Activated CD8-positive, alpha-beta memory T cell treated with anti-CD3 and anti-CD28 coated beads for 36 hours (primary cell): ENCODE data around the gene DOK1. TPM values are rescaled to one million over a fixed set of nuclear protein-coding genes. Genes with fewer than 3 reads are reported as not detected.
"Not testable (repeated sequence)": the region's sequence is repeated elsewhere in the genome, so short reads cannot be mapped to it uniquely, and the experiment has no call there.

ENCODE experiments used
- CTCF ChIA-PET: fragments of 350-600 bp; sonication (Branson Sonifier 250); formaldehyde crosslinking; loops from one replicate; lab custom pipeline; 2021; ENCODE audit warnings: antibody characterized with exemption; lab: Charles Lee
- POLR2A ChIA-PET: fragments of 350-600 bp; sonication (Branson Sonifier 250); formaldehyde crosslinking; loops from one replicate; lab custom pipeline; 2021; ENCODE audit warnings: antibody characterized with exemption; lab: Charles Lee
- total RNA-seq, 2 experiments: library from RNA; stranded (reverse); gene quantifications; one replicate each; pipeline ENCODE4 v1.2.3, GENCODE V29; 2021

DOK1 gene
- total RNA-seq, 2 experiments from 2014 or later, result 22.5 to 22.7 TPM

DNA sequence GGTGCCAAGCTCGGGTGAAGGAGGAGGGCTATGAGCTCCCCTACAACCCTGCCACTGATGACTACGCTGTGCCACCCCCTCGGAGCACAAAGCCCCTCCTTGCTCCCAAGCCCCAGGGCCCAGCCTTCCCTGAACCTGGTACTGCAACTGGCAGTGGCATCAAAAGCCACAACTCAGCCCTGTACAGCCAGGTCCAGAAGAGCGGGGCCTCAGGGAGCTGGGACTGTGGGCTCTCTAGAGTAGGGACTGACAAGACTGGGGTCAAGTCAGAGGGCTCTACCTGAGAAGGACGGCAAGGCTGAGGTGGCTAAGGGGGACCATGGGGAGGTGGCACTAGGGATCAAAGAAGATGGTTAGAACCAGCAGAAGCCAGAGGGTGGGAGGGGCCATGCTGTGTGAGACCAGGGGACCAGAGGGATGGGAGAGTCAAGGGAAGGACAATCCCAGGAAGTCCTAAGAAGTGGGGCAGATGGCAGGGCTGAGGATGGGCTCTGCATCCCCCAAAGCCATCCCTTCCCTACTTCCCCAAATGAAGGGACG lies 2.4 kb downstream of the DOK1 start:
- ChIA-PET POLR2A (no interaction called here), CTCF (interaction anchor here (1.4 kb wide), 1 partner anchor 19 kb away, joined by 4 read pairs; no protein-coding TSS in a partner anchor)

- POLR2A ChIA-PET, result no interaction called here
- CTCF ChIA-PET, result interaction anchor here (1.3 to 1.5 kb wide), 3 partner anchors 8 to 27 kb away, joined by 3 to 5 read pairs (median 4); no protein-coding TSS in a partner anchor
These were observed 4.0 kb downstream of the DOK1 start for GRCh38 chr2:74558284-74559230.

DNA sequence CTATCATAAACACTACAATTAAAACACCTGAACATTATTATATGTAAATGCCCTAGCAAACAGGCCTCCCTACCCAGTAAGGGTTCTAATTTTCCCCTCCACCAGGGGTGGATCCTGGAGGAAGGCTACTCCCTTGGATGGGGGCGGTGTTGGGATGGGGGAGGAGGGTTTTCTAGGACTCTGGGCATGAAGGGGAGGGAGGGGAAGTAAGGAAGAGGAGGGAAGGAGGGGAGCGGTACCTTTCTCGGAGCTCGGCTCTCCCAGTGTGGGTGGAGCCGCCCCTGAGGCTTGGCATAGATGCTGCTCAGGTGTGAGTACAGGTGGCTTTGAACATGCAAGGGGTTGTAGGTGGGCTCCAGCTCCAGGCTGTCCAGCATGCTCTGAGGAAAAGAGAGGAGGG lies 5.4 kb downstream of the DOK1 start:
- ChIA-PET POLR2A (no interaction called here), CTCF (no interaction called here)

DNA sequence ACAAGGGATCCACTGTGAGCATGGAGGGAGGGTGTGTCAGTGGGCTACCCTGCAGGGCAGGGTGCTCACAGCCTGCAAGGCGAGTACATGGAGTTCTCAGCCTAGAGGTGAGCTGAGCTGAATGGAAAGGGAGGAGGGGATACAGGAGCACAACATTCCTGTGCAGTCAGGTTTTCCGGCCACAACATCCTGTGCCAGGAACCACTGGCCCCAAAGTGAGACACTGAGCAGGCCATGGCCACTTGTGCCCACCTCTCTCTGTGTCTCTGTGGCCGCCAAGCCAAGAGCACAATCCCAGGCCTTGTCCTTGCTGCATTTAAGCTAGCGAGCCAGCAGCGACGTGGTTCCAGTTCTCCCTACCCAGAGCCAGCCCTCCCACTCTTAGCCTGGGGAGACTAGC lies 6.1 kb downstream of the DOK1 start:
- ChIA-PET POLR2A (no interaction called here), CTCF (no interaction called here)

DNA sequence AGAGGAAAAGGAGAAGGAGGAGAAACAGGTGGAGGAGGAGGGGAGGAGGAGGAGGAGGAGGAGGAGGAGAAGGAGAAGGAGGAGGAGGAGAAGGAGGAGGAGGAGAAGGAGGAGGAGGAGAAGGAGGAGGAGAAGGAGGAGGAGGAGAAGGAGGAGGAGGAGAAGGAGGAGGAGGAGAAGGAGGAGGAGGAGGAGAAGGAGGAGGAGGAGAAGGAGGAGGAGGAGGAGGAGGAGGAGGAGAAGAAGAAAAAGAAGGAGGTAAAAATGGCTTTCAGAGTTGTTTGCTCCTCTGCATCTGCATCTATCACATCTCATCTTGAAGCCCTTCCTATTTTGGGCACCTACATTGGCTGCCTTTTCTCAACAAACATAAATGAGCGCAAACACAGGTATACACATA lies 6.5 kb downstream of the DOK1 start:
- CTCF ChIA-PET, POLR2A ChIA-PET: not testable (repeated sequence)

DNA sequence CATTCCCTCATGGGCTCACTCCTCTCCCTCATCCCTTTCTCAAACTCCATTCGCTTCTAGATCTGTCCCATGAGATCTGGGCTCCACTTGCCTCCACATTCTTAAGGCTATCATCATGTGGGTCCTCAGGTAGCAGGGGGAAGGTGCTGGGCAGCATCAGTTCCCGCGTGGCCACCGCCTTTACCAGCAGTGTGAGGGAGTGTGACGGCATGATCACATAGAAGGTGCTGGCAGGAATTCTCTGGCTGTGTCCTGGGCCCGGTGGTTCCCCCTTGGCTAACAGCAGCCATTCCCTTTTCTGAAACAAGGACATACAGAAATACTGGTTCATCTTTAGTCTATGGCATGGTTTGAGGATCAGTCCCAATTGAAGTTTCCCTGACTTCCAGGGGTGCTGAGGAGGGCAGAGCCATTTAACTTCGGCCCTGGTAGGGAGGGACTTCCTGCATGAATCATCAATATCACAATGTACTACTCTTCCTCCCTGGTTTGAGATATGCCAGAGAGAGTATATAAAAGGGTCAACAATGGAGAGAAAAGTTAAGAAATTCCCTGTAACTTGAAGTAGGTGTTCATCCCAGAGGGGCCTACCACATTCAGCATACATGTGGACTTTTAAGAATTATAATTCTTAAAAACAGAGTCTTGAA lies 7.7 kb downstream of the DOK1 start:
- ChIA-PET CTCF (no interaction called here), POLR2A (no interaction called here)

DNA sequence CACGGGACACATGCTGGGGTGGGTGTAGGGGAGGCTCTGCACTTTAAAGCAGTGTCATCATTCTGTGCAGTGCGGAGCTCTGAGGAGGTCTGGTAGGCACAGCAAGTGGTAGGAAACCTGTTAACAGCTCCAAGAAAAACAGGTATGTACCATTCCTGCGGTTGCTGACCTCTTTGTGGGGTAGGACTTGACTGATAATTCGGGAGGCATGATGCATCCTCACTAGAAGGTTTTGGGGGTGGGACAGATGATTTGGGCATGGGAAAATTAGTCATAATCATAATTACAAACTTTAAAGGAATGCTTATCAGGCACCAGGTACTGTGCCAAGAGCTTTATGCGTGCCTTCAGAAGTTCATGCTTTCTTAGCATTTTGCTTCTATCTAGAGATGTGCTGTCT lies 9.7 kb downstream of the DOK1 start:
- CTCF ChIA-PET, result no interaction called here
- POLR2A ChIA-PET, result no interaction called here

DNA sequence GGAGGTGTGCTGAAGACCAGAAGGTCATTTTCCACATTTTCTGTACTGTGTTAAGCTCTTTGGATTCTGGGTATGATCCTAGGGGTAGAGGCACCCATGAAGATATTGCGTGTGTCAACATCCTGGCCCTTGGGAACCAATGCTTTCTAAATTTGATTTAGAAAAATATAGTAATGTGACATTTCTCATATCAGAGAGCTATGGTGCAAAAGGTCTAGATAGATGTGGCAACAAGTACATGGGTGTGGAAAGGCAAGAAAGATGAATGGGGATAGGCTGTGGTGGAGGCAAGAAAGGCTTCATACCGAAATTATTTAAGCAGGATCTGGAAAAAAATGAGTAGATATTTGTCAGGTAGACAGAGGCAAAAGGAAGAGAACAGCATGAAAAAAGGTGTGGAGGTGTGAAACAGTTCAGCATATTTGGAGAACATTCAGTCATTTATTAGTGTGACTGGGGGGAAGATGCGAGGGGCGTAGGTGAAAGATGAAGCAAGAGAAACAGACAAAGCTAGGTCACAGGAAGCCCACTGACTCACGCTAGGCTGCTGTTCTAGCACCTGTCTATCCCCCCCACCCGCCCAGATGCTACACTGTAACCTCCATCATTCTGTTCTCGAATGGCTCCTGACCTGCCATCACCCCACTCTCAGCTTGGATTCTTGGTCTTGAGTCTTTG lies 11.7 kb downstream of the DOK1 start:
- ChIA-PET CTCF (interaction anchor here (0.7 to 1.4 kb wide), 3 partner anchors 8 to 84 kb away, joined by 3 to 5 read pairs (median 3); partner anchors contain the start of genes CCDC142 and TTC31), POLR2A (interaction anchor here (0.6 kb wide), 1 partner anchor 28 kb away, joined by 3 read pairs; no protein-coding TSS in a partner anchor)

GRCh38 chr2:74566754-74567085 lies 12.2 kb downstream of the DOK1 start:
- POLR2A ChIA-PET, result interaction anchor here (0.6 kb wide), 1 partner anchor 29 kb away, joined by 3 read pairs; no protein-coding TSS in a partner anchor
- CTCF ChIA-PET, result interaction anchor here (0.9 to 1.4 kb wide), 3 partner anchors 8 to 84 kb away, joined by 3 to 5 read pairs (median 3); partner anchors contain the start of genes CCDC142 and TTC31

- POLR2A ChIA-PET, result interaction anchor here (1.6 kb wide), 1 partner anchor 14 kb away, joined by 5 read pairs; the partner anchor contains the start of gene LOXL3
- CTCF ChIA-PET, result interaction anchor here (1.0 kb wide), 1 partner anchor 20 kb away, joined by 3 read pairs; no protein-coding TSS in a partner anchor
These were observed 13.4 kb downstream of the DOK1 start for GRCh38 chr2:74567881-74568280.

- CTCF ChIA-PET, result no interaction called here
- POLR2A ChIA-PET, result interaction anchor here (1.2 kb wide), 1 partner anchor 15 kb away, joined by 3 read pairs; no protein-coding TSS in a partner anchor
These were observed 15.2 kb downstream of the DOK1 start for GRCh38 chr2:74569686-74570085.

DNA sequence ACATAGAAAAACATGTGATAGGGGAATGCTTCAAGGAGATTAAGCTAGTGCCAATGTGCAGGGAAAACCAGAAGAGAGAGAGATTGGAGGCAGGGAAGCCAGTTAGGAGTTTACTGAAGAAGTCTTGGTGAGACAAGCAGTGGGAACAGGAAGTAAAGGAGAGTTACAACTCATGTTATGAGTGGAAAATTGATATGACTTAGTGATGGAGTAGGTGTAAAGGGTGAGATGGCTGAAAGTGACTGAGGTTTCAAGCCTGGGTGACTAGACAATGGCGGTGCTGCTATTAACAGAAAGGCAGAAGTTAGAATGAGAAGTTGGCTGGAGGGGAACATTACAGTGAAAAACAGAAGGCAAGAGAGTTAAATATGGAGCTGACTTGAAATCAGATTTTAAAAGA lies 16.5 kb downstream of the DOK1 start:
- ChIA-PET POLR2A (interaction anchor here (0.7 kb wide), 1 partner anchor 20 kb away, joined by 3 read pairs; no protein-coding TSS in a partner anchor), CTCF (interaction anchor here (0.7 to 1.3 kb wide), 2 partner anchors 14 to 88 kb away, joined by 3 to 4 read pairs; partner anchors contain the start of genes CCDC142 and TTC31)

DNA sequence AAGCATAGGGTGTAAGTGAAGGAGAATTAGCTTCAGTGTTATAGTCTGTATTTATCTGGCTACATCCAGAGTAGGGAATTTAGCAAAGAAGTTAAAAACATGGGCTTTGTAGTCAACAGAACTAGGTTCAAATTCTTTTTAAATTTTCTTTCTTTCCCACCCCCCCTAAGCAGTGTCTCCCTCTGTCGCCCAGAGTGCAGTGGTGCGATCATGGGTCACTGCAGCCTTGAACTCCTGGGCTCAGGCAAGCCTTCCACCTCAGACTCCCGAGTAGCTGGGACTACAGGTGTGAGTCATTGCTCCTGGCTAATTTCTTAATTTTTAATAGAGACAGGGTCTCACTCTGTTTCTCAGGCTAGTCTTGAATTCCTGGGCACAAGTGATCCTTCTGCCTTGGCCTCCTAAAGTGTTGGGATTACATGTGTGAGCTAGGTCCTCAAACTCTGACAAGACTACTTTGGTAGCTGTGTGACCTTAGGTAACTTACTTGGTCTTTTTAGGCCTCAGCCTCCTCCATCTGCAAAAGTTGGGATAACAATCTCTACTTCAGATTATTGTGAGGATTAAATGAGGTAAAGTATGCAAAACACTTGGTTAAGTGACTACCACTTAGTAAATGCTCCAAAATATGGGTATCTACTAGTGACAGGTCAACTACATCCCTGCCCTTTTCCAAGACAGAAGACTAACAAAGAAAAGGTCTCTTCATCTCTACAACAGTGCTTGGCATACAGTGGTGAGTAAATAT lies 17.8 kb downstream of the DOK1 start:
- ChIA-PET CTCF (interaction anchor here (0.7 kb wide), 1 partner anchor 12 kb away, joined by 3 read pairs; no protein-coding TSS in a partner anchor), POLR2A (no interaction called here)

GRCh38 chr2:74573747-74574562 lies 19.4 kb downstream of the DOK1 start:
- ChIA-PET POLR2A (no interaction called here), CTCF (interaction anchor here (1.1 to 2.9 kb wide), 3 partner anchors 15 to 91 kb away, joined by 3 to 6 read pairs (median 3); partner anchors contain the start of genes AUP1, CCDC142, HTRA2 and TTC31)

- ChIA-PET POLR2A (interaction anchor here (0.7 kb wide), 1 partner anchor 46 kb away, joined by 3 read pairs; no protein-coding TSS in a partner anchor), CTCF (interaction anchor here (0.6 to 2.9 kb wide), 4 partner anchors 9 to 93 kb away, joined by 3 to 6 read pairs (median 3); partner anchors contain the start of genes CCDC142, LBX2 and TTC31)
These were observed 20.8 kb downstream of the DOK1 start for GRCh38 chr2:74575320-74575719.

GRCh38 chr2:74576211-74576862 lies 21.8 kb downstream of the DOK1 start:
- ChIA-PET POLR2A (no interaction called here), CTCF (interaction anchor here (2.9 kb wide), 1 partner anchor 13 kb away, joined by 6 read pairs; no protein-coding TSS in a partner anchor)
